OCI-LY1 (cell line): Measurements from ENCODE around the gene MGST1.

Source experiments
- H2AFZ ChIP-seq: fragments of 200-600 bp; sonication (generic), shearing (Covaris generic); 2 replicates; pipeline ENCODE4 v1.6.0; 2014; ENCODE audit warnings: antibody characterized with exemption, mild to moderate bottlenecking, low read length
- H3F3A ChIP-seq: fragments of 200-600 bp; sonication (generic), shearing (Covaris generic); 2 replicates; pipeline ENCODE4 v1.6.0; 2014; ENCODE audit warnings: mild to moderate bottlenecking, antibody characterized with exemption, low read length, moderate library complexity; ENCODE audit not compliant: insufficient read depth
- H3K27ac ChIP-seq: fragments of 200-600 bp; sonication (generic); 2 replicates; pipeline ENCODE4 v1.5.1; 2014; ENCODE audit warnings: low read length, mixed run types, mild to moderate bottlenecking, low read depth; ENCODE audit not compliant: poor library complexity, severe bottlenecking
- H3K27me3 ChIP-seq: fragments of 200-600 bp; sonication (generic); 2 replicates; pipeline ENCODE4 v1.6.0; 2014; ENCODE audit warnings: antibody characterized with exemption, mild to moderate bottlenecking, low read length, moderate library complexity; ENCODE audit not compliant: insufficient read depth
- H3K36me3 ChIP-seq: fragments of 200-600 bp; sonication (generic); 2 replicates; pipeline ENCODE4 v1.6.1; 2014; ENCODE audit warnings: mild to moderate bottlenecking, antibody characterized with exemption, low read length, moderate library complexity, mixed read lengths; ENCODE audit not compliant: insufficient read depth
- H3K4me1 ChIP-seq: fragments of 200-600 bp; sonication (generic); 2 replicates; pipeline ENCODE4 v1.5.1; 2014; ENCODE audit warnings: mild to moderate bottlenecking, low read length, moderate library complexity; ENCODE audit not compliant: insufficient read depth, severe bottlenecking
- H3K4me2 ChIP-seq: fragments of 200-600 bp; sonication (generic), shearing (Covaris generic); 2 replicates; pipeline ENCODE4 v1.6.1; 2014; ENCODE audit warnings: low read length
- H3K4me3 ChIP-seq: fragments of 200-600 bp; sonication (generic); 2 replicates; pipeline ENCODE4 v1.5.1; 2014; ENCODE audit warnings: low read length, low read depth, mild to moderate bottlenecking, mixed read lengths; ENCODE audit not compliant: poor library complexity, severe bottlenecking
- H3K79me2 ChIP-seq: fragments of 200-600 bp; shearing (Covaris generic); 2 replicates; pipeline ENCODE4 v1.6.1; 2016; ENCODE audit warnings: mixed run types, low read length, mixed read lengths; ENCODE audit not compliant: insufficient read depth
- H3K9ac ChIP-seq: fragments of 200-600 bp; sonication (generic), shearing (Covaris generic); 2 replicates; pipeline ENCODE4 v1.6.1; 2014; ENCODE audit warnings: mild to moderate bottlenecking, low read length, mixed read lengths
- H3K9me2 ChIP-seq: fragments of 200-600 bp; sonication (generic), shearing (Covaris generic); 2 replicates; pipeline ENCODE4 v1.6.1; 2014; ENCODE audit warnings: low read depth, mild to moderate bottlenecking, low read length, mixed read lengths
- H3K9me3 ChIP-seq: fragments of 200-600 bp; shearing (Covaris generic); 2 replicates; pipeline ENCODE4 v1.6.1; 2014; ENCODE audit warnings: low read length, mixed read lengths
- H4K20me1 ChIP-seq: fragments of 200-600 bp; sonication (generic), shearing (Covaris generic); 2 replicates; pipeline ENCODE4 v1.6.0; 2016; ENCODE audit warnings: mild to moderate bottlenecking, low read length; ENCODE audit not compliant: insufficient read depth
- EZH2 ChIP-seq: fragments of 200-600 bp; sonication (generic), shearing (Covaris generic); IDR thresholded peaks from 2 replicates; pipeline ENCODE4 v1.8.0; 2017; ENCODE audit warnings: borderline replicate concordance, mixed run types, mild to moderate bottlenecking, antibody characterized with exemption, low read length, moderate library complexity, mixed read lengths
- TF ChIP-seq, protein P1 (sequence below): fragments of 200-600 bp; sonication (generic), shearing (Covaris generic); IDR thresholded peaks from 2 replicates; pipeline ENCODE4 v1.5.1; 2017; ENCODE audit warnings: mild to moderate bottlenecking, antibody characterized with exemption, low read length, moderate library complexity, mixed read lengths

Gene MGST1

GRCh38 chr12:16407346-16407745, 59.9 kb downstream of the MGST1 start:
- H3K9me2 ChIP-seq, result no peaks in the 10 kb centered on the region
- no peaks in the 10 kb centered on the region for H3K4me1 ChIP-seq
- no peaks in the 10 kb centered on the region for H3K79me2 ChIP-seq
- H3K4me3 ChIP-seq, result no peak overlapping the region
- TF ChIP-seq EZH2, result no peak
- TF ChIP-seq, protein P1, sequence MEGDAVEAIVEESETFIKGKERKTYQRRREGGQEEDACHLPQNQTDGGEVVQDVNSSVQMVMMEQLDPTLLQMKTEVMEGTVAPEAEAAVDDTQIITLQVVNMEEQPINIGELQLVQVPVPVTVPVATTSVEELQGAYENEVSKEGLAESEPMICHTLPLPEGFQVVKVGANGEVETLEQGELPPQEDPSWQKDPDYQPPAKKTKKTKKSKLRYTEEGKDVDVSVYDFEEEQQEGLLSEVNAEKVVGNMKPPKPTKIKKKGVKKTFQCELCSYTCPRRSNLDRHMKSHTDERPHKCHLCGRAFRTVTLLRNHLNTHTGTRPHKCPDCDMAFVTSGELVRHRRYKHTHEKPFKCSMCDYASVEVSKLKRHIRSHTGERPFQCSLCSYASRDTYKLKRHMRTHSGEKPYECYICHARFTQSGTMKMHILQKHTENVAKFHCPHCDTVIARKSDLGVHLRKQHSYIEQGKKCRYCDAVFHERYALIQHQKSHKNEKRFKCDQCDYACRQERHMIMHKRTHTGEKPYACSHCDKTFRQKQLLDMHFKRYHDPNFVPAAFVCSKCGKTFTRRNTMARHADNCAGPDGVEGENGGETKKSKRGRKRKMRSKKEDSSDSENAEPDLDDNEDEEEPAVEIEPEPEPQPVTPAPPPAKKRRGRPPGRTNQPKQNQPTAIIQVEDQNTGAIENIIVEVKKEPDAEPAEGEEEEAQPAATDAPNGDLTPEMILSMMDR, result no peak
- H3K27ac ChIP-seq, result no peak overlapping the region
- no peaks in the 10 kb centered on the region for H3K36me3 ChIP-seq
- H3K9ac ChIP-seq, result no peak overlapping the region
- no peaks in the 10 kb centered on the region for H3K27me3 ChIP-seq
- H4K20me1 ChIP-seq, result no peaks in the 10 kb centered on the region
- no peak overlapping the region for H3K4me2 ChIP-seq
- no peaks in the 10 kb centered on the region for H3K9me3 ChIP-seq
- H3F3A ChIP-seq, result no peaks in the 10 kb centered on the region
- no peak overlapping the region for H2AFZ ChIP-seq
